K562 (cell line): Measurements from ENCODE around the gene AIG1. TPM values are rescaled to one million over a fixed set of nuclear protein-coding genes. Genes with fewer than 3 reads are reported as not detected.

Experiments used
- CHD2 ChIP-seq: IDR thresholded peaks from 2 replicates; pipeline ENCODE4 v1.6.1; 2011; ENCODE audit warnings: low read depth, low read length
- CHD4 ChIP-seq: fragments of 200-600 bp; sonication (generic); IDR thresholded peaks from 3 replicates; pipeline ENCODE4 v1.6.1; 2012; ENCODE audit warnings: low read depth, mild to moderate bottlenecking, mixed read lengths, low read length, inconsistent platforms; ENCODE audit not compliant: insufficient read depth, insufficient replicate concordance, poor library complexity, severe bottlenecking
- EZH2 ChIP-seq: IDR thresholded peaks from 2 replicates; pipeline ENCODE4 v1.6.1; 2012; ENCODE audit warnings: low read depth, mild to moderate bottlenecking, inconsistent platforms, low read length, borderline replicate concordance
- FOXK1 ChIP-seq: sonication (generic); formaldehyde crosslinking; IDR thresholded peaks from 2 replicates; pipeline ENCODE4 v1.8.0; 2022; ENCODE audit warnings: missing genetic modification reagents, mild to moderate bottlenecking, borderline replicate concordance
- GABPB2 ChIP-seq: fragments of 250-450 bp; sonication (Bioruptor Pico); conservative IDR thresholded peaks from 2 replicates; pipeline ENCODE4 v1.5.1; 2021; ENCODE audit warnings: mild to moderate bottlenecking
- JUN ChIP-seq, 2 experiments: sonication (generic) in 1 of 2; formaldehyde crosslinking in 1 of 2; IDR thresholded peaks; 2 replicates each; pipeline versions ENCODE4 v1.6.1 to v1.8.0; 2012 to 2022; ENCODE audit warnings: borderline replicate concordance in 2 of 2, mild to moderate bottlenecking in 2 of 2, improper control_type of control experiment in 1 of 2, low read depth in 1 of 2, low read length in 1 of 2, missing genetic modification reagents in 1 of 2
- JUNB ChIP-seq: fragments of 450-650 bp; formaldehyde crosslinking; conservative IDR thresholded peaks from 2 replicates; pipeline ENCODE4 v1.4.0; 2020; ENCODE audit warnings: mild to moderate bottlenecking
- MEF2D ChIP-seq: conservative IDR thresholded peaks from 2 replicates; pipeline ENCODE4 v1.6.1; 2016; ENCODE audit warnings: low read depth, missing genetic modification characterization, missing compliant biosample characterization
- NFE2L1 ChIP-seq: fragments of 450-650 bp; IDR thresholded peaks from 2 replicates; pipeline ENCODE4 v1.6.1; 2016; ENCODE audit warnings: missing genetic modification characterization, low read depth, mild to moderate bottlenecking, missing compliant biosample characterization, moderate library complexity, borderline replicate concordance
- NR1H2 ChIP-seq: sonication (generic); formaldehyde crosslinking; IDR thresholded peaks from 2 replicates; pipeline ENCODE4 v1.4.0; 2020; ENCODE audit warnings: mild to moderate bottlenecking, missing genetic modification reagents
- PHF21A ChIP-seq: fragments of 450-650 bp; IDR thresholded peaks from 2 replicates; pipeline ENCODE4 v1.6.1; 2017; ENCODE audit warnings: low read depth, borderline replicate concordance
- PML ChIP-seq: IDR thresholded peaks from 2 replicates; pipeline ENCODE4 v1.6.1; 2012; ENCODE audit warnings: low read length, inconsistent platforms
- STAG1 ChIP-seq: sonication (generic); formaldehyde crosslinking; IDR thresholded peaks from 2 replicates; pipeline ENCODE4 v1.5.0; 2020; ENCODE audit warnings: missing genetic modification reagents, borderline replicate concordance
- ZFX ChIP-seq: sonication (generic); formaldehyde crosslinking; IDR thresholded peaks from 2 replicates; pipeline ENCODE4 v1.8.0; 2022; ENCODE audit warnings: mild to moderate bottlenecking, missing genetic modification reagents, moderate library complexity
- ZNF239 ChIP-seq: fragments of 250-450 bp; sonication (Bioruptor Pico); IDR thresholded peaks from 2 replicates; pipeline ENCODE4 v1.4.0; 2020; ENCODE audit warnings: mild to moderate bottlenecking
- ZNF41 ChIP-seq: fragments of 250-450 bp; sonication (Bioruptor Pico); conservative IDR thresholded peaks from 2 replicates; pipeline ENCODE4 v1.4.0; 2020; ENCODE audit warnings: mild to moderate bottlenecking
- ZNF586 ChIP-seq: fragments of 450-650 bp; formaldehyde crosslinking; conservative IDR thresholded peaks from 2 replicates; pipeline ENCODE4 v1.4.0; 2020; ENCODE audit warnings: mild to moderate bottlenecking, moderate library complexity
- polyA plus RNA-seq, 8 experiments: library from polyadenylated mRNA; depleted of rRNA in 4 of 8; stranded (reverse) in 5 of 8; unstranded in 3 of 8; fragments of >200 nt; fragmentation: Nextera tagmentation in 2 of 8; fragmentation: Illumina TruSeq in 1 of 8; extraction: Ambion mirVana in 2 of 8; extraction: Trizol in 1 of 8; gene quantifications; 2 replicates each; pipeline versions ENCODE4 v1.2.1 to v1.2.3, GENCODE V29; 2011 to 2014; ENCODE audit warnings: inconsistent platforms in 1 of 8, missing spikeins in 1 of 8
- total RNA-seq, 7 experiments: library from RNA; depleted of rRNA in 6 of 7; stranded (reverse); fragments of >200 nt in 6 of 7; fragmentation: Illumina TruSeq in 2 of 7; extraction: Trizol in 2 of 7; gene quantifications; 2 replicates each; pipeline versions ENCODE4 v1.2.1 to v1.2.3, GENCODE V29; 2011 to 2021; ENCODE audit warnings: low replicate concordance in 1 of 7
- TF ChIP-seq, protein P1 (sequence below): fragments of 250-450 bp; sonication (Bioruptor Pico); IDR thresholded peaks from 2 replicates; pipeline ENCODE4 v1.5.0; 2021; ENCODE audit warnings: mild to moderate bottlenecking, moderate library complexity
- TF ChIP-seq, protein P2 (sequence below): sonication (generic); formaldehyde crosslinking; IDR thresholded peaks from 2 replicates; pipeline ENCODE4 v1.5.0; 2020; ENCODE audit warnings: missing genetic modification reagents
- TF ChIP-seq, protein P3 (sequence below): sonication (generic); formaldehyde crosslinking; IDR thresholded peaks from 2 replicates; pipeline ENCODE4 v1.8.1; 2023; ENCODE audit warnings: mild to moderate bottlenecking, missing genetic modification reagents, moderate library complexity
- TF ChIP-seq, protein P4 (sequence below): fragments of 450-650 bp; formaldehyde crosslinking; IDR thresholded peaks from 2 replicates; pipeline ENCODE4 v1.4.0; 2020; ENCODE audit warnings: mild to moderate bottlenecking, moderate library complexity

Gene AIG1
- total and polyA plus RNA-seq, 9 of the 15 experiments (the other 6 are each of a cell fraction or from before 2014, with no cell fraction given): 74.8 to 333 (median 127) TPM

DNA sequence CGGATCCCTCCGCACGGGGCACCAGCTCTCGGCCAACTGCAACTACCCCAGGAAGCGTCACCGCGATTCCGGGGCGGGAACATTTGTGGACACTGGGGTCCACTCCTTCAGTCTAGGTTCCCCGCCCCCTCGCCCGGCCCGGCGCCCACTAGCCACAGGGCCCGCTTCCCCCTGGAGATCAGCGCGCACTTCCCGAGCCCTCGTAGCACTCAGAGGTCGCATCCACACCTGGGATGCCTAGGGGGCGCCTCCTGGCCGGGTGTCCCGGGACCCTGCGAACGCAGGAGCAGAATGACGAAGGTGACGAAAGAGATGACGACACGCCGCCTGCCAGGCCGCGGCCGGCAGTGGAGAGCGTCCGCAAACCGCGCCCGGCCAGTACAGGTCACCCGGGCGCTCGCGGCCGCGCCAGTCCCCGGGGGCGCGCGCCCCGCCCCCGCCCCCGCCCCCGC, 309 bp upstream of the AIG1 start (continued):
- TF ChIP-seq, protein P1, sequence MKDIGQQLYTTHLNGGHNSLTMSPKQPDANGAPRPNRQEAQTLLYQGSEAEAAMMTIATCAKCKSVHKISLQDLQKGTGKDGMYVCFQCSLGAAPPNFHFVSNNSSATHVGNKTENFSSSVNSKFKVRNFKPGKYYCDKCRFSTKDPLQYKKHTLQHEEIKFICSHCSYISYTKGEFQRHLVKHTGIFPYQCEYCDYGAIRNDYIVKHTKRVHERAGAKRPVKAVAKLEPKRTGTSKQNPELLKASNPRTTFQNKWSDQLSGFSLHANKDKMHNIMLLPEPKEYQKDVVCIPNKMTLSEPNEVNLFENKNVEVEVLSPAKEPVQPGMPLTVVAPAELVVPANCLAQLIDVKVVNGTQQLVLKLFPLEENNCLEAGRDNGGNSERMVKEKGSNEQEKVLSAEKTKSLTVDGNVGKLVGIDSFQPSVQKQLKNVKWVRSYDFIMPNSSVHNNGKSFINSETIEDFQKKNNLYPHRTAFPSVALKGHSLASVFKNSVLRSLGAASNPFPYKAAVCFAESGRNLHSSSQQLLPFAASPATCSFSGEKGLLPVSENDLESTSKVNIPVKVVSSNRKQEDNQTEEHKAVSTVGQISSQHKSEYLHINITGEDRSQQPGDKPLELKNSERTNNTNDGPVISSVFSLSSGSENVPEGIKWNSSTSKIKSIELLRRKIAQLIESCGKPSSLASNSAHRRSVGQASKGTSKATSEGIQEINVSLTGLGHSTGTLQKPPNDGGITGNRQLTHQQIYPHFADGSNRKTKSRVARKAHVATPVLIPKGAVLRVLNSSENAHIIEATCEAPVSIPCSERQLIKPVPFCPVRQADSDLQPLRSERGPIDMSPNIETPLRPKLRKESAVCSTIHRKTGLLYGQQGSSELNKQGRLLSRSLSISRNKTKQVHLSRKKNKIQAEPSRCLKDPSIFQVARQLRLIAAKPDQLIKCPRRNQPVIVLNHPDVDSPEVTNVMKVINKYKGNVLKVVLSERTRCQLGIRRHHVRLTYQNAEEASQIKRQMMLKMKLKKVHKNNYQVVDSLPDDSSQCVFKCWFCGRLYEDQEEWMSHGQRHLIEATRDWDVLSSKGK (CRISPR knock-in tag): no peak
- TF ChIP-seq NFE2L1 (no peak), PHF21A (peak; percentile 66; the same call in 1 of the 2 replicates), ZNF41 (CRISPR knock-in tag) (no peak), MEF2D (tag) (no peak), PML (peak; percentile 4; the same call in 1 of the 2 replicates), FOXK1 (no peak), JUNB (CRISPR knock-in tag) (0 out of 2 replicates have a peak, but pooled peaks have one; percentile 7), ZFX (CRISPR knock-in tag) (peak; percentile 97), CHD4 (no peak), GABPB2 (CRISPR knock-in tag) (no peak), ZNF586 (CRISPR knock-in tag) (no peak), NR1H2 (CRISPR knock-in tag) (no peak), ZNF239 (CRISPR knock-in tag) (no peak), EZH2 (no peak), CHD2 (peak; percentile 46), JUN (IDR thresholded peaks at IDR 0.05; ENCODE audit: borderline replicate concordance, low read depth, low read length) (peak; percentile 72), JUN (CRISPR knock-in tag; IDR thresholded peaks at IDR 0.05; ENCODE audit: borderline replicate concordance) (peak; percentile 77; the same call in 1 of the 2 replicates), STAG1 (CRISPR knock-in tag) (no peak)
- TF ChIP-seq, protein P2, sequence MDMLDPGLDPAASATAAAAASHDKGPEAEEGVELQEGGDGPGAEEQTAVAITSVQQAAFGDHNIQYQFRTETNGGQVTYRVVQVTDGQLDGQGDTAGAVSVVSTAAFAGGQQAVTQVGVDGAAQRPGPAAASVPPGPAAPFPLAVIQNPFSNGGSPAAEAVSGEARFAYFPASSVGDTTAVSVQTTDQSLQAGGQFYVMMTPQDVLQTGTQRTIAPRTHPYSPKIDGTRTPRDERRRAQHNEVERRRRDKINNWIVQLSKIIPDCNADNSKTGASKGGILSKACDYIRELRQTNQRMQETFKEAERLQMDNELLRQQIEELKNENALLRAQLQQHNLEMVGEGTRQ: no peak
- TF ChIP-seq, protein P3, sequence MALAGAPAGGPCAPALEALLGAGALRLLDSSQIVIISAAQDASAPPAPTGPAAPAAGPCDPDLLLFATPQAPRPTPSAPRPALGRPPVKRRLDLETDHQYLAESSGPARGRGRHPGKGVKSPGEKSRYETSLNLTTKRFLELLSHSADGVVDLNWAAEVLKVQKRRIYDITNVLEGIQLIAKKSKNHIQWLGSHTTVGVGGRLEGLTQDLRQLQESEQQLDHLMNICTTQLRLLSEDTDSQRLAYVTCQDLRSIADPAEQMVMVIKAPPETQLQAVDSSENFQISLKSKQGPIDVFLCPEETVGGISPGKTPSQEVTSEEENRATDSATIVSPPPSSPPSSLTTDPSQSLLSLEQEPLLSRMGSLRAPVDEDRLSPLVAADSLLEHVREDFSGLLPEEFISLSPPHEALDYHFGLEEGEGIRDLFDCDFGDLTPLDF (CRISPR knock-in tag): peak; percentile 43; the same call in 1 of the 2 replicates
- TF ChIP-seq, protein P4, sequence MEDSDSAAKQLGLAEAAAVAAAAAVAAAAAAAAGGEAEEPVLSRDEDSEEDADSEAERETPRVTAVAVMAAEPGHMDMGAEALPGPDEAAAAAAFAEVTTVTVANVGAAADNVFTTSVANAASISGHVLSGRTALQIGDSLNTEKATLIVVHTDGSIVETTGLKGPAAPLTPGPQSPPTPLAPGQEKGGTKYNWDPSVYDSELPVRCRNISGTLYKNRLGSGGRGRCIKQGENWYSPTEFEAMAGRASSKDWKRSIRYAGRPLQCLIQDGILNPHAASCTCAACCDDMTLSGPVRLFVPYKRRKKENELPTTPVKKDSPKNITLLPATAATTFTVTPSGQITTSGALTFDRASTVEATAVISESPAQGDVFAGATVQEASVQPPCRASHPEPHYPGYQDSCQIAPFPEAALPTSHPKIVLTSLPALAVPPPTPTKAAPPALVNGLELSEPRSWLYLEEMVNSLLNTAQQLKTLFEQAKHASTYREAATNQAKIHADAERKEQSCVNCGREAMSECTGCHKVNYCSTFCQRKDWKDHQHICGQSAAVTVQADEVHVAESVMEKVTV: peak; percentile 39; the same call in 1 of the 2 replicates
